Panc1 (cell line): ENCODE measurements around the gene ZNF526. TPM values are rescaled to one million over a fixed set of nuclear protein-coding genes. Genes with fewer than 3 reads are reported as not detected.

Source experiments
- ATAC-seq: fragments of 200-7000 bp; cut with Tn5 transposase; 2 replicates; pipeline ENCODE4 v1.9.1; 2020; ENCODE audit warnings: mild to moderate bottlenecking, moderate library complexity
- BruUV-seq: library from RNA; stranded (reverse); fragments of 400-500 nt; replicated peaks from 2 replicates; lab custom pipeline; 2021; lab: Mats Ljungman, UMichigan
- CTCF ChIA-PET: fragments of 300-600 bp; sonication (Branson Sonifier 250); formaldehyde crosslinking; loops from one replicate; lab custom pipeline; 2022; ENCODE audit warnings: antibody characterized with exemption; lab: Charles Lee
- POLR2A ChIA-PET: fragments of 300-600 bp; sonication (Branson Sonifier 250); formaldehyde crosslinking; loops from one replicate; lab custom pipeline; 2022; ENCODE audit warnings: antibody characterized with exemption; lab: Charles Lee
- DNase-seq: peaks from one replicate; pipeline ENCODE4 v3.0.0-alpha.2; 2010; ENCODE audit warnings: low read depth, low spot score
- H3K27ac ChIP-seq: 2 replicates; pipeline ENCODE4 v1.5.1; 2011; ENCODE audit warnings: mild to moderate bottlenecking, low read length, inconsistent platforms
- H3K27me3 ChIP-seq: fragments of 200-500 bp; sonication (Bioruptor generic); 2 replicates; pipeline ENCODE4 v1.6.0; 2014; ENCODE audit warnings: low read length, inconsistent platforms; ENCODE audit not compliant: control insufficient read depth, insufficient read depth
- H3K36me3 ChIP-seq: fragments of 200-500 bp; sonication (Bioruptor generic); 2 replicates; pipeline ENCODE4 v1.5.1; 2014; ENCODE audit warnings: inconsistent platforms, mild to moderate bottlenecking, low read length, moderate library complexity; ENCODE audit not compliant: control insufficient read depth, insufficient read depth
- H3K4me1 ChIP-seq: 2 replicates; pipeline ENCODE4 v1.5.1; 2011; ENCODE audit warnings: inconsistent platforms, mild to moderate bottlenecking, low read length, moderate library complexity; ENCODE audit not compliant: control insufficient read depth, insufficient read depth
- H3K4me3 ChIP-seq, 2 experiments: 2 replicates each; pipeline ENCODE4 v1.5.1; 2011 to 2012; ENCODE audit warnings: low read depth in 2 of 2, low read length in 2 of 2, mild to moderate bottlenecking in 2 of 2, inconsistent platforms in 1 of 2, moderate library complexity in 1 of 2
- H3K9me3 ChIP-seq: fragments of 200-500 bp; sonication (Bioruptor generic); 2 replicates; pipeline ENCODE4 v1.5.1; 2014; ENCODE audit warnings: low read depth, mild to moderate bottlenecking, inconsistent platforms, low read length, moderate library complexity; ENCODE audit not compliant: control insufficient read depth, insufficient read depth
- POLR2AphosphoS5 ChIP-seq: IDR thresholded peaks from 2 replicates; pipeline ENCODE4 v1.6.1; 2012; ENCODE audit warnings: mild to moderate bottlenecking, low read depth, low read length, moderate library complexity
- REST ChIP-seq, 2 experiments: IDR thresholded peaks; 2 replicates each; pipeline ENCODE4 v1.6.1; 2011 to 2012; ENCODE audit warnings: low read depth in 2 of 2, control low read depth in 1 of 2, low read length in 1 of 2, mild to moderate bottlenecking in 1 of 2, moderate library complexity in 1 of 2; ENCODE audit not compliant: insufficient read depth in 1 of 2
- SIN3A ChIP-seq: IDR thresholded peaks from 2 replicates; pipeline ENCODE4 v1.6.1; 2012; ENCODE audit warnings: low read depth, mild to moderate bottlenecking, low read length, moderate library complexity, borderline replicate concordance; ENCODE audit not compliant: insufficient read depth
- TCF7L2 ChIP-seq: IDR thresholded peaks from 2 replicates; pipeline ENCODE4 v1.6.1; 2011; ENCODE audit warnings: mild to moderate bottlenecking, low read depth, low read length, inconsistent platforms
- in situ Hi-C: cut with HindIII; loops from 2 replicates; pipeline ENCODE4 v1.10.0; 2016; ENCODE audit warnings: low sequenced_read_pairs, low pct_unique_long_range_greater_than_20kb
- intact Hi-C: fragments of 100-400 bp; cut with micrococcal nuclease; formaldehyde crosslinking; loops from one replicate; pipeline ENCODE4 v1.10.0; 2022; ENCODE audit not compliant: unreplicated experiment
- total RNA-seq: library from RNA; stranded (reverse); gene quantifications from one replicate; pipeline ENCODE4 v1.2.1, GENCODE V29; 2021; ENCODE audit not compliant: unreplicated experiment
- TF ChIP-seq, protein P1 (sequence below): fragments of 450-650 bp; IDR thresholded peaks from 2 replicates; pipeline ENCODE4 v1.5.1; 2017; ENCODE audit warnings: mild to moderate bottlenecking

ZNF526 gene
- total RNA-seq, 1 experiment from 2014 or later: 10.5 TPM

- H3K4me3 ChIP-seq: no peak overlapping the region
- H3K27ac ChIP-seq: no peak overlapping the region
- ChIA-PET CTCF (no interaction called here), POLR2A (interaction anchor here (0.7 kb wide), 2 partner anchors 23 to 165 kb away, joined by 3 read pairs; no protein-coding TSS in a partner anchor)
- in situ Hi-C loops: no loop called here
- ATAC-seq (peak; percentile 17; the same call in 1 of the 2 replicates), DNase-seq (no peak)
- H3K27me3 ChIP-seq: no peaks in the 10 kb centered on the region
- H3K36me3 ChIP-seq: no peaks in the 10 kb centered on the region; the same call in 1 of the 2 replicates
- no peak for TF ChIP-seq REST (IDR thresholded peaks at IDR 0.05; ENCODE audit: insufficient read depth in 1 of 2, low read depth in 2 of 2, low read length in 1 of 2)
- H3K9me3 ChIP-seq: no peaks in the 10 kb centered on the region
- H3K4me1 ChIP-seq: no peaks in the 10 kb centered on the region
- intact Hi-C loops: no loop called here
- BruUV-seq: no TSS peak
These were observed 12.3 kb upstream of the ZNF526 start for GRCh38 chr19:42207767-42208271.

GRCh38 chr19:42208612-42209011 is 11.5 kb upstream of the ZNF526 start:
- CTCF ChIA-PET: no interaction called here
- no TSS peak for BruUV-seq
- H3K4me3 ChIP-seq: no peak overlapping the region
- H3K27me3 ChIP-seq: no peaks in the 10 kb centered on the region
- POLR2A ChIA-PET: no interaction called here
- intact Hi-C loops (no loop called here), in situ Hi-C loops (no loop called here)
- no peak for ATAC-seq
- DNase-seq: no peak
- TF ChIP-seq TCF7L2 (no peak), SIN3A (no peak), POLR2AphosphoS5 (no peak), REST (IDR thresholded peaks at IDR 0.05; ENCODE audit: insufficient read depth in 1 of 2, low read depth in 2 of 2, low read length in 1 of 2) (no peak)
- TF ChIP-seq, protein P1, sequence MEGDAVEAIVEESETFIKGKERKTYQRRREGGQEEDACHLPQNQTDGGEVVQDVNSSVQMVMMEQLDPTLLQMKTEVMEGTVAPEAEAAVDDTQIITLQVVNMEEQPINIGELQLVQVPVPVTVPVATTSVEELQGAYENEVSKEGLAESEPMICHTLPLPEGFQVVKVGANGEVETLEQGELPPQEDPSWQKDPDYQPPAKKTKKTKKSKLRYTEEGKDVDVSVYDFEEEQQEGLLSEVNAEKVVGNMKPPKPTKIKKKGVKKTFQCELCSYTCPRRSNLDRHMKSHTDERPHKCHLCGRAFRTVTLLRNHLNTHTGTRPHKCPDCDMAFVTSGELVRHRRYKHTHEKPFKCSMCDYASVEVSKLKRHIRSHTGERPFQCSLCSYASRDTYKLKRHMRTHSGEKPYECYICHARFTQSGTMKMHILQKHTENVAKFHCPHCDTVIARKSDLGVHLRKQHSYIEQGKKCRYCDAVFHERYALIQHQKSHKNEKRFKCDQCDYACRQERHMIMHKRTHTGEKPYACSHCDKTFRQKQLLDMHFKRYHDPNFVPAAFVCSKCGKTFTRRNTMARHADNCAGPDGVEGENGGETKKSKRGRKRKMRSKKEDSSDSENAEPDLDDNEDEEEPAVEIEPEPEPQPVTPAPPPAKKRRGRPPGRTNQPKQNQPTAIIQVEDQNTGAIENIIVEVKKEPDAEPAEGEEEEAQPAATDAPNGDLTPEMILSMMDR: no peak
- no peaks in the 10 kb centered on the region for H3K4me1 ChIP-seq
- H3K27ac ChIP-seq: no peak overlapping the region
- H3K36me3 ChIP-seq: no peaks in the 10 kb centered on the region; the same call in 1 of the 2 replicates
- no peaks in the 10 kb centered on the region for H3K9me3 ChIP-seq
